ENCODE data around the gene ITGA3. TPM values are rescaled to one million over a fixed set of nuclear protein-coding genes. Genes with fewer than 3 reads are reported as not detected.

ITGA3 gene
- polyA plus RNA-seq, 1 of the 3 experiments (the other 2 are of a cell fraction) = 766 TPM

DNA sequence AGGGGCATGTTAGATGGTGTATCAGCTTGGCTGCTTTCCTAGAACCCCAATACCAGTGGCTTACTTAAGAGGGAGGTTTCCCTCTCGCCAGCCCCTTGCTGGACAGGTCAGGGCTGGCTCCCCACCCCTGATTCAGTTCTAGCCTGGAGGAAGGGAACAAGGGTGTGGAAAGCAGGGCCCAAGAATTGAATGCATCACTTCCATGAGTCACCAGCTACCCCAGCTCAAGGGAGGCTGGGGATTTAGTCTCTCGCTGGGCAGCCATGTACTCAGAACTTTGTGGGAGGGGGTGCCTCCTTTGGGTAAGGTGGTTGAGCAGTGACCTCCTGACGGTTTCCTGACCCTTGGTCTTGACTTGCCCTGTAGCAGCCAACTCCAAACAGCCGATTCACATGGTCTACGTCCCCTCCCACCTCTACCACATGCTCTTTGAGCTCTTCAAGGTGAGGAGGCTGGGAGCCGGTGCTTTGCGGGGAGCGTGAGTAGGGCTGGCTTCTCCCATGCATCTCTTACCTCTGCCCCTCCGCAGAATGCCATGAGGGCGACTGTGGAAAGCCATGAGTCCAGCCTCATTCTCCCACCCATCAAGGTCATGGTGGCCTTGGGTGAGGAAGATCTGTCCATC lies 52.0 kb downstream of the ITGA3 start:
- Histone ChIP-seq H3F3A (replicated peaks; ENCODE audit: insufficient read depth) (peaks cover 5% of the 10 kb centered on the region), H3K4me1 (ENCODE audit: control insufficient read depth in 1 of 2, insufficient read depth in 2 of 2, low read depth in 1 of 2, low read length in 1 of 2) (peaks cover 0 to 26% of the 10 kb centered on the region in 2 experiments; a peak in 1 of 4 replicates), H4K20me1 (ENCODE audit: insufficient read depth) (no peaks in the 10 kb centered on the region), H3K9me3 (no peaks in the 10 kb centered on the region), H3K4me3 (ENCODE audit: low read depth in 2 of 2, low read length in 1 of 2) (no peak overlapping the region), H3K4me2 (no peak overlapping the region), H3K9me2 (no peaks in the 10 kb centered on the region), H3K27ac (ENCODE audit: low read depth in 2 of 2, low read length in 1 of 2) (no peak overlapping the region), H3K9ac (no peak overlapping the region), H3K36me3 (replicated peaks in 1 of 2; ENCODE audit: control insufficient read depth in 1 of 2, insufficient read depth in 2 of 2, low read length in 1 of 2) (peaks cover 5 to 26% of the 10 kb centered on the region in 2 experiments), H3K79me2 (ENCODE audit: insufficient read depth) (no peaks in the 10 kb centered on the region), H2AFZ (ENCODE audit: low read depth) (no peak overlapping the region), H3K27me3 (ENCODE audit: insufficient read depth) (no peaks in the 10 kb centered on the region)
- DNase-seq = no peak
- CTCF ChIA-PET = interaction anchor here (1.5 to 16.3 kb wide), 4 partner anchors 10 to 62 kb away, joined by 3 to 297 read pairs (median 9); partner anchors contain the start of gene PDK2
- WGBS (ENCODE audit: low lambda C conversion rate) = 92% methylated on average over 10 of the region's 10 CpGs
- TF ChIP-seq EZH2phosphoT487 (IDR thresholded peaks at IDR 0.05; ENCODE audit: borderline replicate concordance, low read depth) (no peak), TEAD4 (IDR thresholded peaks at IDR 0.05; ENCODE audit: borderline replicate concordance, insufficient read depth) (no peak), FOXM1 (IDR thresholded peaks at IDR 0.05; ENCODE audit: low read depth) (no peak), FOSL2 (IDR thresholded peaks at IDR 0.05; ENCODE audit: borderline replicate concordance, low read depth) (0 out of 2 replicates have a peak, but pooled peaks have one; percentile 36), JUND (IDR thresholded peaks at IDR 0.05) (0 out of 2 replicates have a peak, but pooled peaks have one; percentile 26), SIN3A (IDR thresholded peaks at IDR 0.05; ENCODE audit: borderline replicate concordance, low read depth, low read length) (no peak), RAD21 (IDR thresholded peaks at IDR 0.05; ENCODE audit: low read length) (no peak)
- POLR2A ChIA-PET = interaction anchor here (0.6 kb wide), 1 partner anchor 11 kb away, joined by 3 read pairs; no protein-coding TSS in a partner anchor

GRCh38 chr17:50108556-50108955 lies 52.6 kb downstream of the ITGA3 start:
- no peak for DNase-seq
- Histone ChIP-seq H3K4me3 (ENCODE audit: low read depth in 2 of 2, low read length in 1 of 2) (no peak overlapping the region), H3K79me2 (ENCODE audit: insufficient read depth) (no peaks in the 10 kb centered on the region), H3K9me3 (no peaks in the 10 kb centered on the region), H3K27ac (ENCODE audit: low read depth in 2 of 2, low read length in 1 of 2) (no peak overlapping the region), H3F3A (replicated peaks; ENCODE audit: insufficient read depth) (peaks cover 5% of the 10 kb centered on the region), H3K27me3 (ENCODE audit: insufficient read depth) (no peaks in the 10 kb centered on the region), H3K4me1 (ENCODE audit: control insufficient read depth in 1 of 2, insufficient read depth in 2 of 2, low read depth in 1 of 2, low read length in 1 of 2) (peaks cover 0 to 24% of the 10 kb centered on the region in 2 experiments; a peak in 1 of 4 replicates), H3K9me2 (no peaks in the 10 kb centered on the region), H3K4me2 (no peak overlapping the region), H3K9ac (no peak overlapping the region), H4K20me1 (ENCODE audit: insufficient read depth) (no peaks in the 10 kb centered on the region), H2AFZ (ENCODE audit: low read depth) (no peak overlapping the region), H3K36me3 (replicated peaks in 1 of 2; ENCODE audit: control insufficient read depth in 1 of 2, insufficient read depth in 2 of 2, low read length in 1 of 2) (peaks cover 5 to 26% of the 10 kb centered on the region in 2 experiments)
- no peak for TF ChIP-seq JUND (IDR thresholded peaks at IDR 0.05)
- no peak for TF ChIP-seq TAF1 (IDR thresholded peaks at IDR 0.05; ENCODE audit: borderline replicate concordance, low read depth, low read length)
- no peak for TF ChIP-seq ELF1 (IDR thresholded peaks at IDR 0.05)
- TF ChIP-seq GATA2 (CRISPR knock-in tag; IDR thresholded peaks at IDR 0.05) = no peak
- no peak for TF ChIP-seq RCOR1 (IDR thresholded peaks at IDR 0.05; ENCODE audit: low read length)
- TF ChIP-seq, protein P1, sequence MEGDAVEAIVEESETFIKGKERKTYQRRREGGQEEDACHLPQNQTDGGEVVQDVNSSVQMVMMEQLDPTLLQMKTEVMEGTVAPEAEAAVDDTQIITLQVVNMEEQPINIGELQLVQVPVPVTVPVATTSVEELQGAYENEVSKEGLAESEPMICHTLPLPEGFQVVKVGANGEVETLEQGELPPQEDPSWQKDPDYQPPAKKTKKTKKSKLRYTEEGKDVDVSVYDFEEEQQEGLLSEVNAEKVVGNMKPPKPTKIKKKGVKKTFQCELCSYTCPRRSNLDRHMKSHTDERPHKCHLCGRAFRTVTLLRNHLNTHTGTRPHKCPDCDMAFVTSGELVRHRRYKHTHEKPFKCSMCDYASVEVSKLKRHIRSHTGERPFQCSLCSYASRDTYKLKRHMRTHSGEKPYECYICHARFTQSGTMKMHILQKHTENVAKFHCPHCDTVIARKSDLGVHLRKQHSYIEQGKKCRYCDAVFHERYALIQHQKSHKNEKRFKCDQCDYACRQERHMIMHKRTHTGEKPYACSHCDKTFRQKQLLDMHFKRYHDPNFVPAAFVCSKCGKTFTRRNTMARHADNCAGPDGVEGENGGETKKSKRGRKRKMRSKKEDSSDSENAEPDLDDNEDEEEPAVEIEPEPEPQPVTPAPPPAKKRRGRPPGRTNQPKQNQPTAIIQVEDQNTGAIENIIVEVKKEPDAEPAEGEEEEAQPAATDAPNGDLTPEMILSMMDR (IDR thresholded peaks at IDR 0.05) = no peak
- TF ChIP-seq FOXJ3 (CRISPR knock-in tag; IDR thresholded peaks at IDR 0.05) = no peak
- TF ChIP-seq POLR2AphosphoS5 (IDR thresholded peaks at IDR 0.05; ENCODE audit: low read depth, low read length) = no peak
- no peak for TF ChIP-seq NRF1 (IDR thresholded peaks at IDR 0.05; ENCODE audit: low read depth, low read length)
- TF ChIP-seq YY1 (IDR thresholded peaks at IDR 0.05; ENCODE audit: low read depth) = no peak
- no peak for TF ChIP-seq TCF12 (IDR thresholded peaks at IDR 0.05)
- TF ChIP-seq USF1 (IDR thresholded peaks at IDR 0.05; ENCODE audit: borderline replicate concordance, low read depth) = no peak
- no peak for TF ChIP-seq EP300 (IDR thresholded peaks at IDR 0.05; ENCODE audit: borderline replicate concordance in 1 of 2, low read depth in 1 of 2, low read length in 1 of 2)
- 94% methylated on average over 9 of the region's 9 CpGs for WGBS (ENCODE audit: low lambda C conversion rate)
- POLR2A ChIA-PET = interaction anchor here (0.7 kb wide), 1 partner anchor 15 kb away, joined by 3 read pairs; no protein-coding TSS in a partner anchor
- CTCF ChIA-PET = interaction anchor here (0.7 to 16.3 kb wide), 12 partner anchors 10 to 92 kb away, joined by 3 to 297 read pairs (median 4); partner anchors contain the start of genes PDK2, SAMD14 and SGCA
